Neuronal stem cell (in vitro differentiated cells): ENCODE measurements around the gene BORCS5.

Source experiments
- DNase-seq: peaks from one replicate; pipeline ENCODE4 v3.0.0-alpha.2; 2013; ENCODE audit warnings: low spot score
- H2AFZ ChIP-seq: one replicate; pipeline ENCODE4 v1.6.1; 2013; ENCODE audit warnings: mild to moderate bottlenecking, low read length, inconsistent platforms
- H2AK5ac ChIP-seq: 2 replicates; pipeline ENCODE4 v1.6.1; 2013; ENCODE audit warnings: low read depth, mild to moderate bottlenecking, inconsistent platforms, low read length, moderate library complexity, mixed read lengths
- H2BK120ac ChIP-seq: 2 replicates; pipeline ENCODE4 v1.6.1; 2013; ENCODE audit warnings: low read depth, mild to moderate bottlenecking, inconsistent platforms, low read length, moderate library complexity, mixed read lengths
- H2BK12ac ChIP-seq: one replicate; pipeline ENCODE4 v1.6.1; 2013; ENCODE audit warnings: low read length, inconsistent platforms
- H2BK15ac ChIP-seq: 2 replicates; pipeline ENCODE4 v1.6.1; 2013; ENCODE audit warnings: mild to moderate bottlenecking, low read length, inconsistent platforms, mixed read lengths
- H2BK5ac ChIP-seq: one replicate; pipeline ENCODE4 v1.6.1; 2013; ENCODE audit warnings: inconsistent platforms, mild to moderate bottlenecking, low read length, moderate library complexity
- H3K14ac ChIP-seq: one replicate; pipeline ENCODE4 v1.6.1; 2013; ENCODE audit warnings: low read length, inconsistent platforms
- H3K18ac ChIP-seq: 2 replicates; pipeline ENCODE4 v1.6.1; 2013; ENCODE audit warnings: low read length, inconsistent platforms
- H3K23ac ChIP-seq: 2 replicates; pipeline ENCODE4 v1.6.1; 2013; ENCODE audit warnings: low read depth, mild to moderate bottlenecking, mixed read lengths, low read length, inconsistent platforms; ENCODE audit not compliant: poor library complexity
- H3K27ac ChIP-seq: replicated peaks from 3 replicates; pipeline ENCODE4 v1.5.1; 2013; ENCODE audit warnings: low read length, inconsistent platforms
- H3K27me3 ChIP-seq, 3 experiments: 2 replicates each; pipeline ENCODE4 v1.6.1; 2013; ENCODE audit warnings: low read length in 3 of 3, mild to moderate bottlenecking in 2 of 3, inconsistent platforms in 1 of 3, low read depth in 1 of 3, mixed read lengths in 1 of 3, moderate library complexity in 1 of 3; ENCODE audit not compliant: control insufficient read depth in 3 of 3, insufficient read depth in 3 of 3
- H3K36me3 ChIP-seq, 2 donors: replicated peaks in 1 of 2; 2 replicates each; pipeline ENCODE4 v1.6.1; 2013; ENCODE audit warnings: low read length in 2 of 2; ENCODE audit not compliant: control insufficient read depth in 2 of 2, insufficient read depth in 2 of 2
- H3K4ac ChIP-seq: 2 replicates; pipeline ENCODE4 v1.6.1; 2013; ENCODE audit warnings: inconsistent platforms, mild to moderate bottlenecking, low read length, moderate library complexity
- H3K4me1 ChIP-seq, 2 donors: 1 replicate in 1 of 2; 2 replicates in 1 of 2; pipeline ENCODE4 v1.6.1; 2013; ENCODE audit warnings: low read length in 2 of 2, low read depth in 1 of 2; ENCODE audit not compliant: control insufficient read depth in 2 of 2, insufficient read depth in 1 of 2
- H3K4me2 ChIP-seq: one replicate; pipeline ENCODE4 v1.6.1; 2013; ENCODE audit warnings: mild to moderate bottlenecking, low read length, inconsistent platforms; ENCODE audit not compliant: insufficient read depth, poor library complexity, severe bottlenecking
- H3K4me3 ChIP-seq, 2 donors: 2 replicates each; pipeline ENCODE4 v1.5.1; 2013; ENCODE audit warnings: low read length in 2 of 2, mild to moderate bottlenecking in 2 of 2, inconsistent platforms in 1 of 2, moderate library complexity in 1 of 2
- H3K79me1 ChIP-seq: one replicate; pipeline ENCODE4 v1.6.1; 2013; ENCODE audit warnings: low read depth, mild to moderate bottlenecking, inconsistent platforms, low read length, moderate library complexity
- H3K9ac ChIP-seq: one replicate; pipeline ENCODE4 v1.6.1; 2013; ENCODE audit warnings: mild to moderate bottlenecking, low read depth, low read length, inconsistent platforms; ENCODE audit not compliant: poor library complexity
- H3K9me3 ChIP-seq, 2 donors: replicated peaks in 1 of 2; 2 replicates each; pipeline versions ENCODE3 to v1.6.1; 2013; ENCODE audit warnings: low read length in 2 of 2, mild to moderate bottlenecking in 2 of 2, inconsistent platforms in 1 of 2, low read depth in 1 of 2, mixed read lengths in 1 of 2, moderate library complexity in 1 of 2; ENCODE audit not compliant: control insufficient read depth in 2 of 2, insufficient read depth in 1 of 2
- H4K8ac ChIP-seq: one replicate; pipeline ENCODE4 v1.6.1; 2013; ENCODE audit warnings: low read depth, mild to moderate bottlenecking, inconsistent platforms, low read length, moderate library complexity
- H4K91ac ChIP-seq: one replicate; pipeline ENCODE4 v1.6.1; 2013; ENCODE audit warnings: low read length, low read depth, mild to moderate bottlenecking, inconsistent platforms; ENCODE audit not compliant: poor library complexity
- WGBS, 2 donors: extraction: QIAGEN DNeasy Blood & Tissue Kit; methylation state at CpG; one replicate each; pipeline ENCODE4 v1.1.7; 2013; ENCODE audit warnings: missing lambda C conversion rate in 2 of 2, mixed read lengths in 1 of 2; ENCODE audit not compliant: insufficient read length in 2 of 2, insufficient replicate concordance in 1 of 2; ENCODE audit errors: extremely low coverage in 2 of 2; 5-methylcytosine and 5-hydroxymethylcytosine counted together

Gene BORCS5

DNA sequence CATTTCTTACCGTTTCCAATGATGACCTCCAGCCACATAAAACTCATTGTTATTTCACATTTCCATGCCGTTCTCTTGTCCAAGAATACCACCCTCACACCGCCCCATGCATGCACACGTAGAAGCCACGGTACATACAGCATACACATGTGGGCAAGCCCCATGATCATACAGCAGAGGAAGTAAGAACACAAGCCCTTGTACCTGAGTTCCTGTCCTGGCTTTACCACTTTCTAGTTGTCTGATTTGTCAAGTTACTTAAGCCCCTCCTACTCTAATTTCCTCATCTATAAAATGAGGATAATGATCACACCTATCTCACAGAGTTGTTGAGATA, 145.9 kb downstream of the BORCS5 start:
- Histone ChIP-seq H3K4ac (no peak overlapping the region), H3K23ac (no peak overlapping the region), H2BK5ac (no peak overlapping the region), H4K8ac (no peak overlapping the region), H2BK15ac (no peak overlapping the region), H3K27ac (no peak overlapping the region), H2BK12ac (no peak overlapping the region), H3K79me1 (no peaks in the 10 kb centered on the region), H3K4me3 (no peak overlapping the region), H3K18ac (no peak overlapping the region), H3K9ac (no peak overlapping the region), H3K27me3 (no peaks in the 10 kb centered on the region), H4K91ac (no peak overlapping the region), H3K4me1 (peaks cover 13 to 22% of the 10 kb centered on the region in 2 donors), H2AK5ac (no peak overlapping the region), H3K14ac (no peak overlapping the region), H3K4me2 (no peak overlapping the region), H2AFZ (no peak overlapping the region), H2BK120ac (no peak overlapping the region), H3K36me3 (peaks cover 3 to 20% of the 10 kb centered on the region in 2 donors), H3K9me3 (no peaks in the 10 kb centered on the region)
- DNase-seq: no peak
- WGBS, 2 donors: no CpG with 5 or more reads among the region's 5 CpGs

DNA sequence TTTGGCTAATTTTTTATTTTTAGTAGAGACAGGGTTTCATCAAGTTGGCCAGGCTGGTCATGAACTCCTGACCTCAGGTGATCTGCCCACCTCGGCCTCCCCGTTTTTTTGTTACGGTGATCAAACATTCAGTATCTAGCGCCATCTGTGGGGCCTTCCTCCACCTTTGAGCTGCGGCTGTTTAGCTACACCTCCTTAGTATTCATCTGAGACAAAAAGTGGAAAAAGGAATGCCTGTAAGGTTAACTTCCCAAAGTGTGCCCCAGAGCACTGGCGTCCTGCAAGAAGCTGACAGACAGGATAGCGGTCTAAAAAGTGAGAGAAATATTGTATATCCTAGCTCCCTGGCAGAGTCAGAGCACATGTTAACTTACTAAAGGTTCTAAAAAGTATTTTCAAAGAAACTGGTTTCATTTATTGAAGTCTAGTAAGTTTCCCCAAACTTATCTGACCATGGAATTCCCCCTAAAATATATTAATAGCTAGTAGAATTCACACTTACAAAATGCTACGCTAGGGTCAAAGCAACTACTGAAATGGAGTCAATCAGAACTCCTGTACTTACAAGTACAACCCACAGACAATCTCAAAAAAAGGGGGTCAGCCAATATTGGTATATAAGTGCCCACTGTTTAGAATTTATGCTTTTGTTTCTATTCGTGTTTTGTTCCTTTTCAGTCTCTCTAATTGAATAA, 146.7 kb downstream of the BORCS5 start:
- Histone ChIP-seq H2BK120ac (no peak overlapping the region), H3K36me3 (peaks cover 3 to 18% of the 10 kb centered on the region in 2 donors), H3K9ac (no peak overlapping the region), H2BK15ac (no peak overlapping the region), H3K4me2 (no peak overlapping the region), H3K4me3 (no peak overlapping the region), H3K9me3 (no peaks in the 10 kb centered on the region), H2BK5ac (no peak overlapping the region), H3K18ac (no peak overlapping the region), H2AFZ (no peak overlapping the region), H3K27me3 (no peaks in the 10 kb centered on the region), H3K27ac (no peak overlapping the region), H4K91ac (no peak overlapping the region), H2BK12ac (no peak overlapping the region), H3K23ac (no peak overlapping the region), H3K79me1 (no peaks in the 10 kb centered on the region), H4K8ac (no peak overlapping the region), H2AK5ac (no peak overlapping the region), H3K4ac (no peak overlapping the region), H3K14ac (no peak overlapping the region), H3K4me1 (peaks cover 13 to 22% of the 10 kb centered on the region in 2 donors)
- WGBS, 2 donors: no CpG with 5 or more reads among the region's 9 CpGs
- no peak for DNase-seq

DNA sequence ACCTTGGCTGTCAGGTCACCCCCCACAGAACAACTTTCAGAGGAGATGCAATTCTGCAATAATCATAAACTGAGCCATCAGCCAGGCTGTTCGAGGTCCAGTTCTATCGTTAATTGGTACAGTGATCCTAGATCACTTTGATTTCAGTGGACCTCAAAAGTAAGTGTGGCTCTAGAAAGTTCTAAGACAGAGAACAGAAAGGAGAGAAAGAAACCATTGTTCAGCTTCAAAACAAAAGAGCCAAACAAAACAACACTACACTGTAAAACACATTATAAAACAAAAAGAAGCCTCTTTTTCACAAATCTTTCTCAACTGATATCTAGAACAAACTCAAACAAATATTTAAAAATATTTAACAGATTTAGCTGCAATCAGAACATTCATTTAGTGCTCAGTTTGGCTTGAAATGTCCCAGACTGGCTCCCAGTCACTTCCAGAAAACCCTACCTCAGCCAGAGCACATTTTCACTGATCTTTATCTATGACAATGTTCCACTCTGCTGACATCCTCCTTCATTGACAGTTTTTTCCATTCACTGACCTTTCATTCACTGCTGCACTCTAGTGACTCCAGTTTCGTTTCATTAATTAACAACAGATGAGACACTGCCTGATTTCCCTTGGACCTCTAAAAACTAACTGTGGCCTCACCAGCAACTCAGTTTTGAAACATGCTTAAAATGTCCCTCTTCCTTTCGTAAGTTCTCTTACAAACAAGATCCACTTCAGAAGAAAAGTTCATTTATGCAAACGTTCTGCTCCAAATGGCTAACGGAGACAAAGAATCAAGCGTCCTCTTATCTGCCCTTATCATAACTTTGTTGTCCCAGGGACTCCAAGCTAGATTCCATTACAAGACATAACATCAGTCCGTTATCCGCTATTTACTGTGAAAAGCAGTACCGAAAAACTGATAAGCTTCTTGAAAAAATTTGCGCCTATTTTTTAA, 148.9 kb downstream of the BORCS5 start:
- WGBS, 2 donors: no CpG with 5 or more reads among the region's 11 CpGs
- no peak for DNase-seq
- Histone ChIP-seq H2AK5ac (no peak overlapping the region), H3K27ac (peak overlapping the region; percentile 6), H3K18ac (no peak overlapping the region), H3K4me1 (peaks cover 13 to 22% of the 10 kb centered on the region in 2 donors), H4K8ac (no peak overlapping the region), H2BK12ac (no peak overlapping the region), H3K4ac (no peak overlapping the region), H3K36me3 (no peaks in the 10 kb centered on the region), H3K9me3 (no peaks in the 10 kb centered on the region), H3K4me3 (no peak overlapping the region), H2BK15ac (no peak overlapping the region), H2BK5ac (no peak overlapping the region), H4K91ac (no peak overlapping the region), H3K14ac (no peak overlapping the region), H3K9ac (no peak overlapping the region), H3K27me3 (no peaks in the 10 kb centered on the region), H2BK120ac (no peak overlapping the region), H3K23ac (no peak overlapping the region), H3K79me1 (no peaks in the 10 kb centered on the region), H3K4me2 (no peak overlapping the region), H2AFZ (no peak overlapping the region)

DNA sequence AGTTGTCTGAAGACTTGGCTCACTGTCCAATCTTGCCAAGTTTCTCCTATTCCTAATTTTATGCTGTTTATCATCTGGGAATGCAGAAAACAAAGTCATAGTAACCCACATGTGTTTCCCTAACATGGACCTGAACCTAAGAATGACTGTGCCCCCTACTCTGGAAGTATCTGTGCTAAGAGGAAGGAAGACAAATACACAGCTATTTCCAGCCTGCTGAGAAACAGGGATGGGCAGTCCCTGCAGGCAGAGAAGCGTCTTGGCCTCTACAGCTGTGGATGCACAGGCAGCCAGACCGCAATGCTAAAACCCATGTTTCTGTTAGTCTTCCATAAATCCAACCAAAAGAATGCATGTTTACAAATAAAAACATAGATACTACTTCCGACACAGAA, 149.6 kb downstream of the BORCS5 start:
- DNase-seq: no peak
- Histone ChIP-seq H3K18ac (no peak overlapping the region), H3K79me1 (no peaks in the 10 kb centered on the region), H3K27ac (peak overlapping the region; percentile 20), H3K4me1 (peaks cover 10 to 22% of the 10 kb centered on the region in 2 donors), H3K9ac (no peak overlapping the region), H3K36me3 (no peaks in the 10 kb centered on the region), H4K91ac (no peak overlapping the region), H2AK5ac (no peak overlapping the region), H2BK120ac (no peak overlapping the region), H3K4ac (no peak overlapping the region), H2BK5ac (no peak overlapping the region), H3K14ac (no peak overlapping the region), H3K4me2 (no peak overlapping the region), H3K23ac (no peak overlapping the region), H2BK12ac (no peak overlapping the region), H3K4me3 (no peak overlapping the region), H3K9me3 (no peaks in the 10 kb centered on the region), H2BK15ac (no peak overlapping the region), H2AFZ (no peak overlapping the region), H3K27me3 (no peaks in the 10 kb centered on the region), H4K8ac (no peak overlapping the region)
- WGBS, 2 donors: no CpG with 5 or more reads among the region's 3 CpGs
